GM13977 (cell line): ENCODE measurements around the gene EXOC6B.

ENCODE experiments used
- DNase-seq: peaks from one replicate; pipeline ENCODE4 v3.0.0; 2012; ENCODE audit warnings: low spot score
- in situ Hi-C: fragments of 300-500 bp; cut with MboI; formaldehyde crosslinking; loops from one replicate; pipeline ENCODE4 v1.12.0; 2022; ENCODE audit warnings: low sequenced_read_pairs, low pct_unique_long_range_greater_than_20kb, mixed read lengths, inconsistent platforms; ENCODE audit not compliant: unreplicated experiment
- TF ChIP-seq, protein P1 (sequence below): IDR thresholded peaks from 2 replicates; pipeline ENCODE4 v1.5.1; 2012; ENCODE audit warnings: mild to moderate bottlenecking, control low read depth; ENCODE audit not compliant: insufficient read depth; ENCODE audit errors: extremely low read depth, missing control alignments

The EXOC6B gene

DNA sequence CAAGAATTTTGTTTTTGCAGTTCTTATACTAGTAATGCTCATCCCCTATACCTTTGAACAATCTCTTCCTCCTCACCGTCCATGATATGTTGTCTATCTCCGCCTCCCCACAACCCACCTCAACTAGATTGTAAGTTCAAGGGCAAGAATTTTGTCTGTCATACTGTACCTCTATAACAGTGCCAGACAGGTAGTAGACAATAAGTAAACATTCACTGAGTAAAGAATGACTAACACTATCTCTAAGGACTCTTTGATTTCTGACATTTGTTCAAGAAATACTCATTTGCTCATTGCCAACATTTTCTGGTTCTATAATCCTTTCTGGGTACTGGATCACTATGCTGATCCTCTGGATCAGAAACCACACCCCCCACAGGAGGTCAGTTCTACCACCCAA, 82.4 kb downstream of the EXOC6B start:
- in situ Hi-C loops: no loop called here
- no peak for DNase-seq
- TF ChIP-seq, protein P1, sequence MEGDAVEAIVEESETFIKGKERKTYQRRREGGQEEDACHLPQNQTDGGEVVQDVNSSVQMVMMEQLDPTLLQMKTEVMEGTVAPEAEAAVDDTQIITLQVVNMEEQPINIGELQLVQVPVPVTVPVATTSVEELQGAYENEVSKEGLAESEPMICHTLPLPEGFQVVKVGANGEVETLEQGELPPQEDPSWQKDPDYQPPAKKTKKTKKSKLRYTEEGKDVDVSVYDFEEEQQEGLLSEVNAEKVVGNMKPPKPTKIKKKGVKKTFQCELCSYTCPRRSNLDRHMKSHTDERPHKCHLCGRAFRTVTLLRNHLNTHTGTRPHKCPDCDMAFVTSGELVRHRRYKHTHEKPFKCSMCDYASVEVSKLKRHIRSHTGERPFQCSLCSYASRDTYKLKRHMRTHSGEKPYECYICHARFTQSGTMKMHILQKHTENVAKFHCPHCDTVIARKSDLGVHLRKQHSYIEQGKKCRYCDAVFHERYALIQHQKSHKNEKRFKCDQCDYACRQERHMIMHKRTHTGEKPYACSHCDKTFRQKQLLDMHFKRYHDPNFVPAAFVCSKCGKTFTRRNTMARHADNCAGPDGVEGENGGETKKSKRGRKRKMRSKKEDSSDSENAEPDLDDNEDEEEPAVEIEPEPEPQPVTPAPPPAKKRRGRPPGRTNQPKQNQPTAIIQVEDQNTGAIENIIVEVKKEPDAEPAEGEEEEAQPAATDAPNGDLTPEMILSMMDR: no peak

DNA sequence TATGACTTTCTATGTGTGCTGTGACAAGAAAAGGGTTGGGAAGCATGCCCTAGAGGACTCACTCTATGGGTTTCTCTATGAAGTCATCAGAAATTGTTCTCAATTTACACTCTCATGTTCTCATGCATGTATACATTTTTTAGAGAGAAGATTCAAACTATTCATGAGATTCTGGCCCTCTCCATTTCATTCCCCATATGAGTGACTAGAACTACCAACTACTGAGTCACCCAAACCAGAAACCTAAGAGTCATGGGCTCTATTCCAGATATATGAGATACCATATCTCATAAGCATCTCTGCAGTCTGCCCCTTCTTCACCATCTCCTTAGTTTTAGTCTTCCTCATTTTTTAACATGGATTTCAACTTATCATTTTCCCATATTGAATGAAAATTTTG, 87.7 kb downstream of the EXOC6B start:
- no peak for DNase-seq
- TF ChIP-seq, protein P1: no peak
- in situ Hi-C loops: no loop called here

DNA sequence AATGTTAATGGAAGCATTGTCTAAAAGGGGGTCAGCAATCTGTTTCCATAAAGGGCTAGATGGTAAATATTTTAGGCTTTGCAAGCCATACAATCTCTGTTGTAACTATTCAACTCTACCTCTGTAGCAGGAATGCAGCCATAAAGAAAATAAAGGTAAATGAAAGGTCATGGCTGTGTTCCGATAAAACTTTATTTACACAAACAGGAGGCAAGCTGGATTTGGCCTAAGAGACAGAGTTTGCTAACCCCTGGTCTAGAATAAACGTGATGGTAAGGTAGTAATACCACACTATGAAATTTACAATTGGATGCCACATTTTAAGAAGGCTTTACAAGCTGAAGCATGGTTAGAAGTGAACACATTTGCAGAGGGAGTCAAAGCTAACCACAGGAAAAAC, 91.4 kb downstream of the EXOC6B start:
- in situ Hi-C loops: no loop called here
- TF ChIP-seq, protein P1: no peak
- DNase-seq: no peak

DNA sequence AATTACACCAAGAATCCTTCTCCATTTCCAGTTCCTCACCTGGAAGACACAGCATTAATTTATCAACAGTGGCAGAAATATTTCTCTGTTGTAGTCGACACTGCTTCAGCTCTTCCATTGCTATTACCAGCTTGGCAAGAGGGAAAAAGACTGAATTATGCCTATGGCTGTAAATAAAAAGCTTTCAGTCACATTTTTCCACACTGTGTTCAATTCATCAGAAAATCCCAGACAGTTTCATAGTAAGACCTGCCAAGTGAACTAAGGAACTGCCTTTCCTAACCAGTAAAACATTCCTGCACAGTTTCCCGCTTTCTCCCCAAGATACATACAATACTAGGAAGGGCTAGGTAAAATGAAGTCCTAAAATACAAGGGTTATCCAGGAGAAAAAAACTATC, 94.7 kb downstream of the EXOC6B start:
- TF ChIP-seq, protein P1: no peak
- in situ Hi-C loops: no loop called here
- no peak for DNase-seq

DNA sequence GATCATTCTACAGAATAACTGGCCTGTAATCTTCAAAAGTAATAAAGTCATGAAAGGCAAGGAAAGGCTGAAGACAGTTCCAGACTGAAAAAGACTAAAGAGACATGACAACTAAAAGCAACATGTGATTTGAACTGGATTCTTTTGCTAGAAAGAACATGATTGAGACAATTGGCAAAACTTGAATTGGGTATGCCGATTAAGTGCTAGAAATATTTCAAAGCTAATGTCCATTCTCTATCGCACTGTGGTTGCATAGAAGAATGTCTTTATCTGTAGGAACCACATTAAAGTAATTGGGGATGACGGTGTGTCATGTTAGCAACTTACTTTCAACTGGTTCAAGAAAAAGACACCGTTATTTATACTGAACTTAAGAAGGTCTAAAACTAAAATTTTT, 98.5 kb downstream of the EXOC6B start:
- DNase-seq: no peak
- in situ Hi-C loops: no loop called here
- TF ChIP-seq, protein P1: no peak

DNA sequence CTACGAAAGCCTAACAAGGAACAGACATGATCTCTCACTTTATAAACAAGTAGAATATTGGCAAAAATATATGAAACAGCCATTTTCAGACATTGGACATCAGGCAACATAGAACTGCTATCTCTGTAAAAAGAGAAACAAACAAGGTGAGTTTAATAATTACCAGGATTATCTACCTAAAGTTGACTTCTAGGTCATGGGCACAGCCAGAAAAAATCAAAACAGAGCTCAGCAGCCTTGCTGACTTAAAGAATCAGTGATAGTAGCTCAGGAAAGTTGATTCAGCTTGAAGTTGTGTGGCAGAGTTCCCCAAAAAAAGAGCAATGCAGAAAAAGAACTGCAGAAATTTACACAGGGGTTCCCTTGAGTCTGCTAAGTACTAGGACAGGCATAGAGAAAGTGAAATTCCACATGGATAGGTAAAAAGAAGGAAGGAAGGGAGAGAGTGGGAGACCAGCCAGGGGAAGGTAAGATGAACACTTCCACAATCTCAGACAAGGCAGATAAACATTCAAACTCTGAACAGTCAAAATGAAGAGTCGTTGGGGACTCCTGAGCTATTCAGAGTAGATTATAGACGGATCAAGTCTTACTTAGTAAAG, 102.0 kb downstream of the EXOC6B start:
- DNase-seq: no peak
- TF ChIP-seq, protein P1: no peak
- in situ Hi-C loops: no loop called here
